Keratinocyte (primary cell): ENCODE data around the gene CD109. TPM values are rescaled to one million over a fixed set of nuclear protein-coding genes. Genes with fewer than 3 reads are reported as not detected.

Experiments
- DNase-seq: peaks from one replicate; pipeline ENCODE4 v3.0.0-alpha.2; 2011; ENCODE audit warnings: low read depth, missing footprints, low spot score
- FAIRE-seq: peaks from 2 replicates; lab custom pipeline; 2011; peaks lifted over from hg19 to GRCh38; lab: Jason Lieb, UNC
- H2AFZ ChIP-seq: 2 replicates; pipeline ENCODE4 v1.6.0; 2012; ENCODE audit warnings: low read length, control low read depth, inconsistent platforms; ENCODE audit not compliant: control insufficient read depth
- H3K27ac ChIP-seq: 2 replicates; pipeline ENCODE4 v1.5.1; 2011; ENCODE audit warnings: low read length; ENCODE audit not compliant: control insufficient read depth, insufficient read depth
- H3K27me3 ChIP-seq: 3 replicates; pipeline ENCODE4 v1.6.0; 2011; ENCODE audit warnings: low read length; ENCODE audit not compliant: control insufficient read depth, insufficient read depth; ENCODE audit errors: extremely low read depth
- H3K36me3 ChIP-seq, 2 experiments: 2 replicates in 1 of 2; 3 replicates in 1 of 2; pipeline ENCODE4 v1.5.1; 2011; ENCODE audit warnings: low read length in 2 of 2, mild to moderate bottlenecking in 1 of 2; ENCODE audit not compliant: control insufficient read depth in 2 of 2, insufficient read depth in 2 of 2; ENCODE audit errors: extremely low read depth in 1 of 2
- H3K4me1 ChIP-seq: 3 replicates; pipeline ENCODE4 v1.5.1; 2011; ENCODE audit warnings: low read length; ENCODE audit not compliant: control insufficient read depth, insufficient read depth; ENCODE audit errors: extremely low read depth
- H3K4me2 ChIP-seq: 3 replicates; pipeline ENCODE4 v1.6.0; 2011; ENCODE audit warnings: low read depth, low read length; ENCODE audit not compliant: control insufficient read depth, insufficient read depth; ENCODE audit errors: extremely low read depth
- H3K4me3 ChIP-seq, 3 experiments: fragments of 200-600 bp in 1 of 3; sonication (generic) in 1 of 3; 2 replicates in 2 of 3; 3 replicates in 1 of 3; pipeline ENCODE4 v1.5.1; 2011 to 2016; ENCODE audit warnings: low read length in 3 of 3, mild to moderate bottlenecking in 3 of 3, control low read depth in 2 of 3, inconsistent platforms in 1 of 3, low read depth in 1 of 3, mixed read lengths in 1 of 3, mixed run types in 1 of 3, moderate library complexity in 1 of 3; ENCODE audit not compliant: control insufficient read depth in 2 of 3, insufficient read depth in 2 of 3; ENCODE audit errors: extremely low read depth in 1 of 3
- H3K79me2 ChIP-seq: 2 replicates; pipeline ENCODE4 v1.6.0; 2012; ENCODE audit warnings: low read length; ENCODE audit not compliant: control insufficient read depth, insufficient read depth
- H3K9ac ChIP-seq: 3 replicates; pipeline ENCODE4 v1.6.0; 2011; ENCODE audit warnings: low read length; ENCODE audit not compliant: control insufficient read depth, insufficient read depth; ENCODE audit errors: extremely low read depth
- H3K9me1 ChIP-seq: 3 replicates; pipeline ENCODE4 v1.6.0; 2011; ENCODE audit warnings: low read length; ENCODE audit not compliant: control insufficient read depth, insufficient read depth; ENCODE audit errors: extremely low read depth
- H3K9me3 ChIP-seq: 2 replicates; pipeline ENCODE4 v1.5.1; 2012; ENCODE audit warnings: low read depth, low read length; ENCODE audit not compliant: control insufficient read depth
- H4K20me1 ChIP-seq: 3 replicates; pipeline ENCODE4 v1.6.0; 2011; ENCODE audit warnings: low read length; ENCODE audit not compliant: control insufficient read depth, insufficient read depth; ENCODE audit errors: extremely low read depth
- EZH2 ChIP-seq: IDR thresholded peaks from one replicate; pipeline ENCODE4 v1.6.1; 2012; ENCODE audit warnings: inconsistent platforms, mild to moderate bottlenecking, low read length, moderate library complexity
- dilution Hi-C: fragments of 300-500 bp; cut with MboI; formaldehyde crosslinking; loops from one replicate; pipeline ENCODE4 v1.7.0; 2020; ENCODE audit warnings: low sequenced_read_pairs; ENCODE audit not compliant: extremely low pct_ligation_motif_present
- polyA plus RNA-seq, 5 experiments: library from polyadenylated mRNA; depleted of rRNA in 3 of 5; stranded (reverse) in 3 of 5; stranded (forward) in 1 of 5; unstranded in 1 of 5; fragments of >200 nt; gene quantifications; 1 replicate in 1 of 5; 2 replicates in 3 of 5; 3 replicates in 1 of 5; pipeline versions ENCODE4 v1.2.1 to v1.2.3, GENCODE V29; 2011 to 2012; ENCODE audit warnings: missing spikeins in 2 of 5, low read depth in 1 of 5, low replicate concordance in 1 of 5
- TF ChIP-seq, protein P1 (sequence below), 3 experiments: IDR thresholded peaks in 1 of 3; conservative IDR thresholded peaks in 1 of 3; optimal IDR thresholded peaks in 1 of 3; 2 replicates in 2 of 3; 3 replicates in 1 of 3; pipeline versions ENCODE3 to v1.5.1; 2011; ENCODE audit warnings: low read length in 3 of 3, mild to moderate bottlenecking in 3 of 3, moderate library complexity in 2 of 3, control low read depth in 1 of 3, inconsistent platforms in 1 of 3; ENCODE audit not compliant: insufficient read depth in 2 of 3; ENCODE audit errors: extremely low read depth in 1 of 3

Gene CD109
- polyA plus RNA-seq, 1 donor (not counting 4 experiments of a cell fraction or from before 2014, with no cell fraction given), result 58.2 TPM

DNA sequence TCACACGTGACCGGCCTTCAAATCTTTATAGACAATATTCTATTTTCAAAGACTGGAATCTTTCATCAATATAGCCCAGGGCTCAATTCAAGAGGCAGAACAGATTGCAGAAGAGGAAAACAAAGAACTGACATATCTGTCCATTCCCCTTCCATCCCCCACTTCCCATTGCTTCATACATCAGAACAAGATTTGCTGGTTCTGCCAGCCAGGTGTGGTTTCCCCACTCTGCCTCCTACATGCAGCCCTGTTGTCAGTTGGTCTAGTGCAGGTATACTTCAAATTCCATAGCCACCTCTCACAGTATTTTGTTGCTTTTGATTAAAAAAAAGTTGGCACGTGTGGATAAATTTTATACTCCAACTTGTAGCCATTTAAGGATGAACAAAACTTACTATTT, 174.9 kb downstream of the CD109 start:
- Histone ChIP-seq H4K20me1 (no peaks in the 10 kb centered on the region), H3K27ac (no peak overlapping the region), H3K36me3 (no peaks in the 10 kb centered on the region), H3K4me3 (no peak overlapping the region), H3K9me3 (no peaks in the 10 kb centered on the region), H3K27me3 (no peaks in the 10 kb centered on the region), H2AFZ (no peak overlapping the region), H3K4me2 (no peak overlapping the region), H3K9ac (no peak overlapping the region), H3K79me2 (no peaks in the 10 kb centered on the region), H3K4me1 (peaks cover 5% of the 10 kb centered on the region), H3K9me1 (no peaks in the 10 kb centered on the region)
- no peak for TF ChIP-seq EZH2
- TF ChIP-seq, protein P1, sequence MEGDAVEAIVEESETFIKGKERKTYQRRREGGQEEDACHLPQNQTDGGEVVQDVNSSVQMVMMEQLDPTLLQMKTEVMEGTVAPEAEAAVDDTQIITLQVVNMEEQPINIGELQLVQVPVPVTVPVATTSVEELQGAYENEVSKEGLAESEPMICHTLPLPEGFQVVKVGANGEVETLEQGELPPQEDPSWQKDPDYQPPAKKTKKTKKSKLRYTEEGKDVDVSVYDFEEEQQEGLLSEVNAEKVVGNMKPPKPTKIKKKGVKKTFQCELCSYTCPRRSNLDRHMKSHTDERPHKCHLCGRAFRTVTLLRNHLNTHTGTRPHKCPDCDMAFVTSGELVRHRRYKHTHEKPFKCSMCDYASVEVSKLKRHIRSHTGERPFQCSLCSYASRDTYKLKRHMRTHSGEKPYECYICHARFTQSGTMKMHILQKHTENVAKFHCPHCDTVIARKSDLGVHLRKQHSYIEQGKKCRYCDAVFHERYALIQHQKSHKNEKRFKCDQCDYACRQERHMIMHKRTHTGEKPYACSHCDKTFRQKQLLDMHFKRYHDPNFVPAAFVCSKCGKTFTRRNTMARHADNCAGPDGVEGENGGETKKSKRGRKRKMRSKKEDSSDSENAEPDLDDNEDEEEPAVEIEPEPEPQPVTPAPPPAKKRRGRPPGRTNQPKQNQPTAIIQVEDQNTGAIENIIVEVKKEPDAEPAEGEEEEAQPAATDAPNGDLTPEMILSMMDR (optimal IDR thresholded peaks at IDR 0.05 in 1 of 3, IDR thresholded peaks at IDR 0.05 in 1 of 3, conservative IDR thresholded peaks at IDR 0.05 in 1 of 3; ENCODE audit: extremely low read depth in 1 of 3, insufficient read depth in 2 of 3, low read length in 3 of 3), result no peak
- FAIRE-seq (no peak), DNase-seq (no peak)
- dilution Hi-C loops, result no loop called here

DNA sequence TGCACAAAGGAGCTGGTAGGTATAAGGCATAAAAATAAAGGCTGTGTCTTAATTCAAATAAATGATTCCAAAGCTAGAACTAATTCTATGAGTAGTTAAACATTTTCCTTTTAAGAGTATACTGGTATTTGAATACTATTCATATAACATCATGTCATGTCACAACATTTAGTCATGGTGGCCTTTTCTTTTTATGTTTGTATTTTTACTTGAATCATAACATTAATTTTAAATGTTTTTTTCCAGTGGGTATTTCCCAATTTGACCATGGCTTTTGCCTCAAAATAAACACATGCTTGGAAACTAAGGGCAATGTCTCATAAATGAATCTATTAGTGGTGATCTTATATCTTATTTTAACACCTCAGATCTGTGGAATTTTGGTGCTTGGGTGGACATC, 177.1 kb downstream of the CD109 start:
- no peak for DNase-seq
- H3K4me2 ChIP-seq, result no peak overlapping the region
- TF ChIP-seq, protein P1 (optimal IDR thresholded peaks at IDR 0.05 in 1 of 3, IDR thresholded peaks at IDR 0.05 in 1 of 3, conservative IDR thresholded peaks at IDR 0.05 in 1 of 3; ENCODE audit: extremely low read depth in 1 of 3, insufficient read depth in 2 of 3, low read length in 3 of 3), result no peak
- no peak for TF ChIP-seq EZH2
- H3K4me3 ChIP-seq, result no peak overlapping the region
- H3K79me2 ChIP-seq, result no peaks in the 10 kb centered on the region
- H3K9me1 ChIP-seq, result no peaks in the 10 kb centered on the region
- no peaks in the 10 kb centered on the region for H3K9me3 ChIP-seq
- no peaks in the 10 kb centered on the region for H3K27me3 ChIP-seq
- no peak overlapping the region for H3K27ac ChIP-seq
- no peaks in the 10 kb centered on the region for H3K36me3 ChIP-seq
- no peak overlapping the region for H2AFZ ChIP-seq
- H4K20me1 ChIP-seq, result no peaks in the 10 kb centered on the region
- no peak for FAIRE-seq
- no peak overlapping the region for H3K9ac ChIP-seq
- H3K4me1 ChIP-seq, result peaks cover 5% of the 10 kb centered on the region
- dilution Hi-C loops, result no loop called here

Other genes starting within 250 kb of the CD109 start
- gene CGAS, start 243.9 kb upstream of the CD109 start, polyA plus RNA-seq, result 0.57 to 1.1 TPM (median 1.00 TPM) in 3 replicates
- gene MTO1, start 234.5 kb upstream of the CD109 start, polyA plus RNA-seq, result 15.1 to 24.5 TPM (median 21.3 TPM) in 3 replicates
- 9,858 to 11,226 TPM (median 10,860 TPM) in 3 replicates for gene EEF1A1, start 175.2 kb upstream of the CD109 start, polyA plus RNA-seq
- gene SLC17A5, start 42.2 kb upstream of the CD109 start, polyA plus RNA-seq, result 8.4 to 12.0 TPM (median 8.7 TPM) in 3 replicates